Stimulated activated CD8-positive, alpha-beta memory T cell treated with anti-CD3 and anti-CD28 coated beads, Interleukin-7, amount 100 ng/mL, for 48 hours (primary cell): ENCODE data around the gene NRSN2.
"Not testable (repeated sequence)": the region's sequence is repeated elsewhere in the genome, so short reads cannot be mapped to it uniquely, and the experiment has no call there.

Source experiments
- DNase-seq, 2 donors: peaks; one replicate each; pipeline ENCODE4 v3.0.0-alpha.2; 2020; ENCODE audit warnings: low read depth in 1 of 2; ENCODE audit errors: extremely low read depth in 1 of 2

NRSN2 gene

DNA sequence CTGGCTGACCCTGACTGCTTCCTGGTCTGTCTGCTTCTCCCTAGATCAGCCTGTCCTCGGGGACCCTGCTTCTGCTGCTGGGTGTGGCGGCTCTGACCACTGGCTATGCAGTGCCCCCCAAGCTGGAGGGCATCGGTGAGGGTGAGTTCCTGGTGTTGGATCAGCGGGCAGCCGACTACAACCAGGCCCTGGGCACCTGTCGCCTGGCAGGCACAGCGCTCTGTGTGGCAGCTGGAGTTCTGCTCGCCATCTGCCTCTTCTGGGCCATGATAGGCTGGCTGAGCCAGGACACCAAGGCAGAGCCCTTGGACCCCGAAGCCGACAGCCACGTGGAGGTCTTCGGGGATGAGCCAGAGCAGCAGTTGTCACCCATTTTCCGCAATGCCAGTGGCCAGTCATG is 6.3 kb downstream of the NRSN2 start:
- no peak for DNase-seq

DNA sequence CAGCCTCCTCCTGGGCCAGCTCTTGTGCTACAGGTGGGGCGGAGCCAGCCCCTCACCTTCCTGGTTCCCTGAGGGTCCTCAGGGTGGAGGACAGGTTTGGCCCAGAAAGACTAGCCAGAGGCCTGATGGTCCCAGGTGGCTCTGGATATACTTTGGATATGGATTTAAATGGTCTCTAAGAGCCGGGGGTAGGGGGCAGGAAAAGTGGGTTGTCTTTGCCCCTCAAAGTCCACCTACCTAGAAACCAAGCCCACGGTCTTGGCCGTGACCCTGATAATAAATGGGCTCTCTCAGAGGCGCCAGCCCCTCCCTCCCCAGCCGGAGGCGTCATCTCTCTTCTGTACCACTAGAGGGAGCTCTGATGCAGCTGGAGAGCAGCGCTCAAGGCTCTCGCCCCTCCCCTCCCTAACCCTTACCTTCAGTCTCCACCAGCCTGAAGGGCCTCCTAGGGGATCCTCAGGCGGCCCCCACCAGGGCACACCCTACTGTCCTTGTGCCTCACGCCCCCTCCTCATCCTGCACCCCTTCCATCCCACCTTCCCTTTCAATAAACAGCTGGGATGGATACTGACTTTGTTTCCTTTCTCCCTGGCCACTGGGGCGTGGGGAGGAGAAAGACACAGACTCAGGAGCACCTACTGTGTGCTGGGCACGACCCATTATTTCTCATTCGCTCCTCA is 7.5 kb downstream of the NRSN2 start:
- DNase-seq, result peak; percentile 47 to 61

DNA sequence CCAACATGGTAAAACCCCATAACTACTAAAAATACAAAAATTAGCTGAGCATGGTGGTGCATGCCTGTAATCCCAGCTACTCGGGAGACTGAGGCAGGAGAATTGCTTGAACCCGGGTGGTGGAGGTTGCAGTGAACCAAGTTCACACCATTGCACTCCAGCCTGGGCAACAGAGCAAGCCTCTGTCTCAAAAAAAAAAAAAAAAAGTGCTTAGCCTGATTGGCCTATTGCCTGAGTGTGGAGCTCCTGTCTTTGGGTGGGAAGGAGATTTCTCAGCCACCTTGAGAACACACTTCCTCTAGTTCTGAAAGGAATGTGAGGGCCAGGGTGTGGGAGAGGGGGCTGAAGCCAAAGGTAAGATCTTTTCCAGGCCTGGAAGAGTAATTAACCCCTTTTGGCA is 9.2 kb downstream of the NRSN2 start:
- not testable (repeated sequence) for DNase-seq

DNA sequence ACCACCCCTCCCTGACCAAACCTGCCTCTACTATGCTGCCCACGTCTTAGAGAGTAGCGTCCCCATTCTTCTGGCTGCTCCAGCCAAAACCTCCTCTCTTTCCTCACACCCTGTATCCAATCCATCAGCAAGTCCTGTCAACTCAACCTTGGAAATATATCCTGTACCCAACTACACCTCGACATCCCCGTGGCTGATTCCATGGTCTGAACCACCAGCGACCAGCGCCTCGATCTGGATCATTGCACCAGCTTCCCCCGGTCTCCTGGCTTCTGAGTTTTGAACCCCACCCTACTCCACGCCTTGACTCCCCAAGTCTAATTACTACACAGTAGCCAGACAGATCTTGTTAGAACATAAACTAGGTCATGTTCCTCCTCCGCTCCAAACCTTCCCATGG is 9.8 kb downstream of the NRSN2 start:
- no peak for DNase-seq

DNA sequence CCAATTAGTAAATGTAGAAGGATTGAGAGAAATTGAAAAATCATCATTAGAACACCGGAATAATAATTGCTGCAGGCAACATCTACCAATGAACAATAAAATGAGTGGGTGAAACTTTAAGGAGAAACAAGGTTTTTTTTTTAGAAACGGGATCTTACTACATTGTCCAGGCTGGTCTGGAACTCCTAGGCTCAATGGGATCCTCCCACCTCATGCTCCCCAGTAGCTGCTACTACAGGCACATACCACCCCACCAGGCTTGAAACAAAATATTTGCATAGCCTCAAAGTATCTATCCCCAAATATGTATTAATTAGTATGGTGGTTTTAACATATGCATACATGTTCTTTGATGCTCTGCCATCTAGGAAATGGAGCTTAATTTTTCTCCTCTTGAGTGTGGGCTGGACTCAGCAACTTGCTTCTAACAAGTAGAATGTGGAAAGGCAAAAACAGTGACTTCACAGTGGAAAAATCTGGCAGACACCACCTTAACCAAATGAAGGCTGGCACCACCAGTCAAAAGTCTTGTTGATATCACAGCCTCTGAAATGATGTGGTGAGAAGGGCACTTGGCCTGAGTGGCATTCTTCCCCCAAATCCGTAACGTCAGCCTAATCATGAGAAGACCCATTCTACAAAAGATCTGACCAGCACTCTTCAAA is 12.1 kb downstream of the NRSN2 start:
- DNase-seq, result no peak

DNA sequence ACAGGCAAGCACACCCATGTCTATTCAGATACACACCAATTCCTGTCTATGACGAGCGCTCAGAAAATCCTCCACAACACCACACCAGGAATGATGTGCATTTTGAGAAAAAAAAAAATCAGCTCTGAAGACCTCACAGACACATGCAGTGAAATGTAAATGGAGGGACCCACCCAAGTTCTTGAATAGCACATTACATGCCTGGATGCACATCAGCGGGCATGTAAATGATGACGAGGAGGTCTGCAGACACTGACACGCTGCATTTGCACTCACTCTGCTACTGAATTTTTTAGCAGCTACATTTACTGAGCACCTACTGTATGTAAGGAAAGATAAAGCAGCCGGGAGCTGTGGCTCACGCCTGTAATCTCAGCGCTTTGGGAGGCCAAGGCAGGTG is 14.7 kb downstream of the NRSN2 start:
- no peak for DNase-seq

DNA sequence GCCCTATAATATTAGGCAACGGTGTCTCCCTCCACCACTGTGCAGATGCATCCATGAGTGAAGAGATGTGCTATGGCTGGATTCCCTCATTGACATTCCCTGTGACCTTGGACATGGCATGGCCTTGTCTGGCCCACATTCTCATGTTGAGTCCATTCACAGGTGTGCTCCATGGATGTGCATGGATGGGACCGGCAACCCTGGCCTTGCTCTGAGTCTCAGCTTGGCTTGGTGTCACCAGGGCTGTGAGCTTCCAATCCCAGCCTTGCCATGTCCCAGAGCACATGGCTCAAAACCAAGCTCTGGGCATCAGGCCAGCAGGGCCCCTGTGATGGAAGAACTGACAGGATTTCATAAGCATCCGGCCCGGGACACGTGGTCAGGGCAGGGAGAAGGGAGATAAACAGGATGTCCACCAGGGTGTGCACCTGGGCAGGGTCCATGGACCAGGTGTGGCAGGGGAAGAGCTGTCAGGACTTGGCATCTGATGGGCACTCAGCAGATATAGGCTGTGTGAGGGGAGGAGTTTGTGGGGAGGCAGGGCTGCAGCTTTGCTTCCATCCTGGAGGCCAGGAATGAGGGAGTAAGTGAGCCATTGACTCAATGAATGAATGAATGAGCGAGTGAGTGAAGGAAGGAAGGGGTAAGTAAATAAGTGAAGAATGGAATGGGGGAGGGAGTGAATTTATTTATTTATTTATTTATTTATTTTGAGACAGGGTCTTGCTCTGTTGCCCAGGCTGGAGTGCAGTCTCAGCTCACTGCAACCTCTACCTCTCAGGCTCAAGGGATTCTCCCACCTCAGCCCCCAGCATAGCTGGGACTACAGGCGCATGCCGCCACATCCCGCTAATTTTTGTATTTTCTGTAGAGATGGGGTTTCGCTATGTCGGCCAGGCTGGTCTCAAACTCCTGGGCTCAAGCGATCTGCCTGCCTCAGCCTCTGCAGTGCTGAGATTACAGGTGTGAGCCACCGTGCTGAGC is 15.7 kb downstream of the NRSN2 start:
- DNase-seq, result peak in 1 of 2 donors; percentile 44

DNA sequence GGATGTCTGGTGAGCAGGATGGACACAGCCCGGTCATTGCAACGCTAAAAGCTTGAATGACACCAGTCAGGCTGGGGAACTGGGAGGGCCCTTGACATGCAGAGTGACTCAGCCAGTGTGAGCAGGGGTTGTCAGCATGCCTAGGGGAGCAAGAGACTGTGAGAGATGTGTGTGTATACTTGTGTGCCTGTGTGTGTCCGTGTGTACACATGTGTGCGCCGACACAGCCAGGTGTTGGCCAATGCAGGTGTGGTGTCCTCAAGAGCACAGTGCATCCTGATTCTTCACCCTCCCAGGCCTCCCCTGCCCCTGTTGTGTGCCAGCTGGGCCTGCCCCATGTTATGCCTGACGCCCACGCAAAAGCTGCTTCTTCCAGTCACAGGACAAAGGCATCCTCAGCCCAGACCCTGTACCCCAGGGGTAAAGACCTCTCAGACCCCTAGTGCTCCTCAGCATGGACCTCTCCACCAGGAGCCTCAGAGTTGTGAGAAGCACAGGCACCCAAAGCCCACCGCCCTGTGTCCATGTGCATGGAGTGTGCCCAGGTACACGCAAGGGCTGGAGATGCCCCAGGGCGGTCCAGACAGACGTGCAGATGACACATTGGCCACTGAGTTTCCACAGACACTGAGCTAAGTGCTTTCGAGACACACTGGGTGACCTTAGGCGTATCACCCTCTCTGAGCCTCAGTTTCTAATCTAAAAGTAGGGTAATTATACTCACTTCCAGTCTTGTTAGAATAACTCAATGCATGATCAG is 16.6 kb downstream of the NRSN2 start:
- no peak for DNase-seq

DNA sequence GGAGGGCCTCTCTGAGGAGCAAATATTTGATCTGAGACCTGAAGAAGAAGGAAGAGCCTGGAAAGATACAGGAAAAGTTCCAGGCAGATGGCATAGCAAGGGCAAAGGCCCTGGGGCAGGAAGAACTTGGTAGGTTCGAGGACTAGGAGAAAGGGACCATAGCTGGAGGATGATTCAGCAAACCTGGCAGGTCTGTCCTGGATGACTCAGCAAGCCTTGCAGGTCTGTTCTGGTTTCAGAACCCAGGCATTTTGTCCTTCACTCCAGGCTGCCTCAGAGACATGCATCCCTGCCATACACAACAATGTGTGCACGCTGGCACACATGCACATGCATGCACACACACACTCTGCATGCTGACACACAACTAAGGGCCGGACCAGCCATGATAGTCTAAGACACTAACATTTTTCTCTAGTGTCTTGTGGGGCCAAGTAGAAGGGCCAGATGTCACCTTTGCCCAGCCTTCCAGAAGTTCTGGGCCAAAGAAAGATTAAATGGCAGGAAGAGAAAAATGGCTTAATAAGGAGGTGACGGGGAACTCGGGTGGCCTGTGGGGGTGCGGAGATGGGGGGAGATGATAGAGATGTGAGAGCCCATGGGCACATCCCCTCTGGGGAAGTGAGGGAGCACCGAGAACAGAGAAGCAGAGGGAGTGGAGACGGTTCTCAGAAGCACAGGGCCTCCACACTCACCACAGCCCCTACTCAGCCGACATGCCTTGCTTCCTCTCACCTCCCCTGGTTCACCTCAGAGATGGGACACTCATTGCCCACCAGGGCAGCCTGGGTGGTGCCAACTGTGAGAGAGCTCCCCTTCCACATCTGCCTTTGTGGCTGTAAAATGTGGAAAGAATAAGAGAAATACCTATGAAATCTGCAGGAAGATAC is 18.2 kb downstream of the NRSN2 start:
- no peak for DNase-seq

DNA sequence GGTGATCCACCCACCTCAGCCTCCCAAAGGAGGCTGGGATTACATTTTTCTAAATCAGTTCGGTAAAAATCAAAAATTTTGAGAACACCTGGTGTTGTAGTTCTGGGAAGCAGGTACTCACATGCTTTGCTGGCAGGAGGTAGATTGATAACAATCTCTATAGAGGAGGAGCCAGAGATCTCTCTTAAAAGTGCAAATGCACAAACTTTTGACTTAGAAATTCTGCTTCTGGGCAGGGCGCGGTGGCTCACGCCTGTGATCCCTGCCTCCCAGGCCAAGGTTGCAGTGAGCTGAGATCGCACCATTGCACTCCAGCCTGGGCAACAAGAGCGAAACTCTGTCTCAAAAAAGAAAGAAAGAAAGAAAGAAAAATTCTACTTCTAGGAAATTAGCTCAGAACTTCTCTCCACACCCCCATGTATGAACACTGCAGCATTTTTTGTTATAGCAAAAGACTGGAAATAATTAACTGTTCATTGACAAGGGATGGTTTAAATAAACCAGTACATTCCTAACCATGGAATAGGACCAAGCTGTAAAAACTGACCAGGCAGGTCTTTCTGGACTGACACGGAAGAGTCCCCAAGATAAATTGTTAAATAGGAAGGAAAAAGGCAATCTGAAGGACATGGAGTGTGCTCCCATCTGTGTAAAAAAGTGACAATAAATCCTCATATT is 19.3 kb downstream of the NRSN2 start:
- DNase-seq, result no peak

DNA sequence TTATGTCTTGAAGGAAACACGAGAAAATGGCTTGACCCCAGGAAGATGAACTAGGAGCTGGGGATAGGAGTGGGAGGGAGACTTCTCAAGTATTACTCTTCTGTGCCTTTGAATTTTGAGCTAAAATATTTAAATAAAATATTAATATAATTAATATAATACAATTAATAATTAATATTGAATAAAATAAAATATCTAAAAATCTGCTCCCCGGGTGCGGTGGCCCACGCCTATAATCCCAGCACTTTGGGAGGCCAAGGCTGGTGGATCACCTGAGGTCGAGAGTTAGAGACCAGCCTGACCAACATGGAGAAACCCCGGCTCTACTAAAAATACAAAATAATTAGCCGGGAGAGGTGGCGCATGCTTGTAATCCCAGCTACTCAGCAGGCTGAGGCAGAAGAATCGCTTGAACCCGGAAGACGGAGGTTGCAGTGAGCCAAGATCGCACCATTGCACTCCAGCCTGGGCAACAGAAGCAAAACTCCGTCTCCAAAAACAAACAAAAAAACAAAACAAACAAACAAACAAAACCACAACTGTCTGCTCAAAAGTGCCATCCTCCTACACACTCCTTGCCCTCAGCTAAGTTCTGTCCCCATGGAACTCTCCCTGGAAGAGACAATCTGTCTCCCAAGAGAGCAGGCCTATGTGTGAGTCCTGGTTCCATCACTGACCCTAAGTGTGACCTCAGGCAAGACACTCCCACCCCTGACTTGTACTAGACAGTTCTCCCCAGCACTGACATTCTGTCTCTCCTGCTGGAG is 20.0 kb downstream of the NRSN2 start:
- DNase-seq, result no peak

DNA sequence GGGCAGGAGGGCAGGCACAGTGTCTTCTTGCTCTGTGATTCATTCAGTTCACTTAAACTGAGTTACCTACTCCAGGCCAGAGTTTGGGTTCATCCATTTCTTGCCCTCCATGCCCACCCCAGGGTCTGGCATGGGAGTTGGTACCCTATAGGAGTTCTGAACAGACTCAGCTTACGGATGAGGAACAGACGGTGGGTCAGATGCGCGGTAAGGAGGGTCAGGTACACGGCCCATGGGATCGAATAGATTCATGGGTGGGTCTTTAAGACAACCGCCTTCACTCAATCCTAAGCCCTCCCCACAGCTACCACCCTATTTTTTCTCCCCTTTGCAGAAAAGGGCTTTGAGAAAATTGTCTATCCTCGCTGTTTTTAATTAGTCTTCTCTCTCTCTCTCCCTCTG is 20.6 kb downstream of the NRSN2 start:
- DNase-seq, result no peak

DNA sequence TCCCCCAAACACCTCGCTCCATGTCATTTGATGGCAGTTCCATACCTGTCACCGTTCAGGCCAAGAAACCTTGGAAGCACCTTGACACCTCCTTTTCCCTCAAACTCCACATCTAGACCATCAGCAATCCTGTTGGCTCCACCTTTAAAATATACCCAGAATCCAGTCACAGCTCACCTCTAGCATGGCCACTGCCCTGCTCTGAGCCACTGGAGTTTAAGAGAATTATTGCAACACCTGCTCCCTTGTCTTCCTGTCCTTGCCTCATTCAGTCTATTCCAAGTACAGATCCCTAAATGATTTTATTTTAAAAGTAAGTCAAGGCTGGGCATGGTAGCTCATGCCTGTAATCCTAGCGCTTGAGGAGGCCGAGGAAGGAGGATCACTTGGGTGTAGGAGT is 22.0 kb downstream of the NRSN2 start:
- no peak for DNase-seq

DNA sequence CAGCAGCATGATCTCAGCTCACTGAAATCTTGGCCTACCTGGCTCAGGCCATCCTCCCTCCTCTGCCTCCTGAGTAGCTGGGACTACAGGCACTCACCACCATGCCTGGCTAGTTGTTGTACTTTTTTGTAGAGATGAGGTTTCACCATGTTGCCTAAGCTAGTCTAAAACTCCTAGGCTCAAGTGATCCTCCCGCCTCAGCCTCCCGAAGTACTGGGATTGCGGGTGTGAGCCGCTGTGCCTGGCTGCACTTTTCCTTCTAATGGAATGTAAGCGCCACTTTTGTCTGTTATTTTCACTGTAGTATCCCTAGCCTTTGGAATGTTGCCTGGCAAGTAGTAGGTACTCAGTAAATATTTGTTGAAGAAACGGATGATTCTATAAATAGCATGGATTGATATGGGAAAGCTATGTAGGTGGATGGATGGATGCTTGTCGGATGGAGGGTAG is 23.3 kb downstream of the NRSN2 start:
- DNase-seq, result no peak

DNA sequence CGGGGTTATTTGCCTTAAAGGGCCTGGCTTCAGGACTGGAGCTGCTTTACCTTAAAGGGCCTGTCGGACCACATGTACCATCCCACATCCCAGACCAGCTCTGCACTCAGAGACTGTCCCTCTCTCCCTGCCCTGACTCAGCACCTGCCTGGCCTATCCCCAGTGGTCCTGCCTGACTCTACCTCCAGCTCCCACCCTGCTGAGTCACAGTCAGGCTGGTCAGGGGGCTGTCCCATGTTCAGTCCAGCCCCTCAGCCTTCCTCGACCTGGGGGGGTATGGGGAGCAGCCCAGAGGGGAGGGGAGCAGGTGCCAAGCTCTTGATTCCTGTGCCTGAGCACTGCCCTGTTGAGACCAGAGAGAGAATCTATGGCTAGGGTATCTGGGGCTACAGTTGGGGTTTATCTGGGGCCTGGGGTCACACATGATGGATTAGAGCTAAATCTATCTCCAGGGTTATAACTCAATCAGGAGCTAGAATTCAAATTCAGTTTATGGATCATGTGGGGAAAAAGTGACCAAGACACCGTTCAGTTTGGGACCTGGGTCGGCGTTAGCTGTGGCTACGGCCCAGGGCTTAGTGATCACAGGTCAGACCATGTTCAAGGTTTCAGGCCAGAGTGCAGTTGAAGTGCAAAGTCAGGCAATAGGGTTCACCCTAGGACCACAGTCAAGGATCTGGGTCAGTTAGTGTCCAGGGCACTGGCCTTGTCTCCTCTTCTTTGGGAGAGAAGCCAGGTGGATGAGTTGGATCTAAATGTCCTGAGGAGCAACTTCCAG is 24.3 kb downstream of the NRSN2 start:
- DNase-seq, result no peak

DNA sequence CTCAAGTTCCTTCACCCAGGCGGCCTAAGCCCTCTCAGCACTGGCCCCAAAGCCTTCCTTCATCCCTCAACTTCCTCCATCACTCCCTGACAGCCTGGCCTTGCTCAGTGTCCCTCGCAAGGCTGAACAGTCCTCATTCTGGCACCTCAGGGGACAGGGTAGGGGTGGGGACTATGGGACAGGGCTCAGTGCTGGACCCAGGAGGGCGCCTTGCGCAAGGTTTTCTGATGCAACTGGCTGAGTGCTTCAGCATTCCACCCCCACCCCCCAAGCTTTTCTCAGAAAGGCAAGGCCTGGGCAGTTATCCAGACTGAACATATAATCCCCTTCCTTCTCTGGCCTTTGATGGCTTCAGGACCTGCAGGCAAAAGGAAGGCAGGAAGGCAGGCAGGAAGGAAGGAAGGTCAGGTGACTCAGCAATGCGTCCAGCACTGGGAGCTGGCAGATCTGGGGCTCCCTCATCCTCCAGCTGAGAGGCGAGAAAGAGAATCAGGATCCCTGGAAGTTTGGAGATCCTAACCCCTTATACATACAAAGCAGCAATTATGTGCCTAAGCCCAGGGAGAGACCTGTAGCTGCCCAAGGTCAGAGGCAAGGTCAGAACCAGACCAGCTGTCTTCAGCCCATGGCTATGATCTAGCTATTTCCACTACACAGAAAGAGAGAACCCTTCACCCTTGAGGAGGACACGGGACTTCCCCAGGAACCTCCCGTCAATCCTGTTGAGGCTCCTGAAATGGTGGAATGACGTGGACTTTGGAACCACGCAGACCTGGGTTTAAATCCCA is 25.0 kb downstream of the NRSN2 start:
- no peak for DNase-seq

DNA sequence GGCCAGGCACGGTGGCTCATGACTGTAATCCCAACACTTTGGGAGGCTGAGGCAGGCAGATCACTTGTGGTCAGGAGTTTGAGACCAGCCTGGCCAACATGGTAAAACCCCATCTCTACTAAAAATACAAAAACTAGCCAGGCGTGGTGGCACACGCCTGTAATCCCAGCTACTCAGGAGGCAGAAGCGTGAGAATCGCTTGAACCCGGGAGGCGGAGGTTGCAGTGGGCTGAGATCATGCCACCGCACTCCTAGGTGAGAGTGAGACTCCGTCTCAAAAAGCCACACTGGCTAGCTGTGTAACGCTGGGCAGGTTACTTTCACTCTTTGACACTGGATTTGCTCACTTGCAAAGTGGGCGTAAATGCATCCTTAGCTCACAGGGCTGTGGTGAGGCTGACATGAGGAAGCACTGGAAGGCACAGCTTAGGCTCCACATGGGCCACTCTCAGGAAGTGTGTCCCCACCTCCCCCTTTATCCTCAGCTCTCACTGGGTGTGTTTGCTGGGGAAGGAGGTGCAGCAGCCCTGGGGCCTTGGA is 25.7 kb downstream of the NRSN2 start:
- DNase-seq, result peak in 1 of 2 donors; percentile 11
